WTC11 (cell line): ENCODE data around the gene RRP1B. TPM values are rescaled to one million over a fixed set of nuclear protein-coding genes. Genes with fewer than 3 reads are reported as not detected.
A peak's percentile ranks its signal among the peaks of the same experiment; 100 is the strongest.

Source experiments
- ATAC-seq: fragments of 200-7000 bp; cut with Tn5 transposase; 2 replicates; pipeline ENCODE4 v1.10.0; 2021; ENCODE audit warnings: mild to moderate bottlenecking, moderate library complexity
- CTCF ChIA-PET: fragments of 300-600 bp; sonication (Branson Sonifier 250); formaldehyde crosslinking; loops from one replicate; lab custom pipeline; 2021; ENCODE audit warnings: antibody characterized with exemption; lab: Charles Lee
- POLR2A ChIA-PET: fragments of 350-600 bp; sonication (Branson Sonifier 250); formaldehyde crosslinking; loops from one replicate; lab custom pipeline; 2021; ENCODE audit warnings: antibody characterized with exemption; lab: Charles Lee
- DNase-seq: peaks from one replicate; pipeline ENCODE4 v3.0.0; 2021; ENCODE audit warnings: low spot score
- H3K27ac Mint-ChIP-seq: 2 replicates; pipeline ENCODE4 v1.8.0; 2021; ENCODE audit warnings: mixed read lengths
- H3K27me3 Mint-ChIP-seq: 2 replicates; pipeline ENCODE4 v1.8.0; 2021; ENCODE audit warnings: low read depth, mild to moderate bottlenecking, moderate library complexity, mixed read lengths
- H3K36me3 Mint-ChIP-seq: 2 replicates; pipeline ENCODE4 v1.8.0; 2021; ENCODE audit warnings: mixed read lengths
- H3K4me1 Mint-ChIP-seq: 2 replicates; pipeline ENCODE4 v1.8.0; 2022; ENCODE audit warnings: mixed read lengths
- H3K4me3 Mint-ChIP-seq: 2 replicates; pipeline ENCODE4 v1.8.0; 2021; ENCODE audit warnings: mild to moderate bottlenecking, moderate library complexity, mixed read lengths
- H3K9me3 Mint-ChIP-seq: 2 replicates; pipeline ENCODE4 v1.8.0; 2021; ENCODE audit warnings: mixed read lengths
- ARID4B ChIP-seq: sonication (generic); formaldehyde crosslinking; IDR thresholded peaks from 2 replicates; pipeline ENCODE4 v1.8.0; 2023; ENCODE audit warnings: missing genetic modification reagents, mild to moderate bottlenecking, borderline replicate concordance
- ESRRA ChIP-seq: sonication (generic); formaldehyde crosslinking; IDR thresholded peaks from 2 replicates; pipeline ENCODE4 v1.8.1; 2022; ENCODE audit warnings: mild to moderate bottlenecking, missing genetic modification reagents, borderline replicate concordance
- HMGXB4 ChIP-seq: sonication (generic); formaldehyde crosslinking; IDR thresholded peaks from 2 replicates; pipeline ENCODE4 v1.8.1; 2023; ENCODE audit warnings: mild to moderate bottlenecking, moderate library complexity, missing genetic modification reagents
- IRF1 ChIP-seq: sonication (generic); formaldehyde crosslinking; IDR thresholded peaks from 2 replicates; pipeline ENCODE4 v1.8.0; 2023; ENCODE audit warnings: missing genetic modification reagents
- JAZF1 ChIP-seq: fragments of 250-450 bp; sonication (Bioruptor Pico); IDR thresholded peaks from 2 replicates; pipeline ENCODE4 v1.9.0; 2021; ENCODE audit warnings: moderate library complexity, mild to moderate bottlenecking, inconsistent platforms
- MAX ChIP-seq: sonication (generic); formaldehyde crosslinking; IDR thresholded peaks from 2 replicates; pipeline ENCODE4 v1.8.0; 2022; ENCODE audit warnings: mild to moderate bottlenecking, missing genetic modification reagents
- NFATC4 ChIP-seq: fragments of 250-450 bp; sonication (Bioruptor Pico); IDR thresholded peaks from 2 replicates; pipeline ENCODE4 v1.9.0; 2021; ENCODE audit warnings: mild to moderate bottlenecking
- NFE2L1 ChIP-seq: sonication (generic); formaldehyde crosslinking; IDR thresholded peaks from 2 replicates; pipeline ENCODE4 v1.8.1; 2023; ENCODE audit warnings: missing genetic modification reagents
- NFYB ChIP-seq: sonication (generic); formaldehyde crosslinking; conservative IDR thresholded peaks from 2 replicates; pipeline ENCODE4 v1.8.0; 2022; ENCODE audit warnings: low read depth, missing genetic modification reagents
- NR1H2 ChIP-seq: sonication (generic); formaldehyde crosslinking; IDR thresholded peaks from 2 replicates; pipeline ENCODE4 v1.9.0; 2021; ENCODE audit warnings: mild to moderate bottlenecking, moderate library complexity, missing genetic modification reagents
- SMAD3 ChIP-seq: sonication (generic); formaldehyde crosslinking; IDR thresholded peaks from 2 replicates; pipeline ENCODE4 v1.8.0; 2022; ENCODE audit warnings: missing genetic modification reagents, mild to moderate bottlenecking, borderline replicate concordance
- SMAD4 ChIP-seq: sonication (generic); formaldehyde crosslinking; IDR thresholded peaks from 2 replicates; pipeline ENCODE4 v1.8.0; 2022; ENCODE audit warnings: mild to moderate bottlenecking, missing genetic modification reagents
- SOX15 ChIP-seq: fragments of 250-450 bp; sonication (Bioruptor Pico); IDR thresholded peaks from 2 replicates; pipeline ENCODE4 v1.9.0; 2021; ENCODE audit warnings: mild to moderate bottlenecking
- SP1 ChIP-seq: sonication (generic); formaldehyde crosslinking; conservative IDR thresholded peaks from 2 replicates; pipeline ENCODE4 v1.8.1; 2022; ENCODE audit warnings: missing genetic modification reagents
- TP53 ChIP-seq: sonication (generic); formaldehyde crosslinking; IDR thresholded peaks from 2 replicates; pipeline ENCODE4 v1.8.1; 2023; ENCODE audit warnings: mild to moderate bottlenecking, missing genetic modification reagents
- ZNF532 ChIP-seq: fragments of 250-450 bp; sonication (Bioruptor Pico); IDR thresholded peaks from 2 replicates; pipeline ENCODE4 v1.9.0; 2021; ENCODE audit warnings: mild to moderate bottlenecking, borderline replicate concordance
- ZNF671 ChIP-seq: fragments of 250-450 bp; sonication (Bioruptor Pico); IDR thresholded peaks from 2 replicates; pipeline ENCODE4 v1.8.0; 2021; ENCODE audit warnings: mild to moderate bottlenecking
- total RNA-seq: library from RNA; stranded (reverse); gene quantifications from 3 replicates; pipeline ENCODE4 v1.2.3, GENCODE V29; 2021

Gene RRP1B
- total RNA-seq, 1 experiment from 2014 or later = 74.9 TPM

- TF ChIP-seq HMGXB4 (CRISPR knock-in tag) = peak; percentile 69; the same call in 1 of the 2 replicates
- TF ChIP-seq NR1H2 (CRISPR knock-in tag) = 0 out of 2 replicates have a peak, but pooled peaks have one; percentile 39
- peak; percentile 57; the same call in 1 of the 2 replicates for TF ChIP-seq SP1 (CRISPR knock-in tag)
- 0 out of 2 replicates have a peak, but pooled peaks have one; percentile 39 for TF ChIP-seq ARID4B
- no peak; the same call in 1 of the 2 replicates for TF ChIP-seq SMAD3 (CRISPR knock-in tag)
- TF ChIP-seq, all 79 proteins: peak for 13
These were observed 59.8 kb downstream of the RRP1B start, which contains the start of gene PDXK (continued) for GRCh38 chr21:43718872-43719747.

- peaks cover 5% of the 10 kb centered on the region for H3K36me3 Mint-ChIP-seq
- CTCF ChIA-PET = interaction anchor here (3.6 kb wide), 1 partner anchor 8 kb away, joined by 45 read pairs; no protein-coding TSS in a partner anchor
- no peak overlapping the region for H3K27ac Mint-ChIP-seq
- peaks cover 9% of the 10 kb centered on the region for H3K27me3 Mint-ChIP-seq
- POLR2A ChIA-PET = interaction anchor here (1.1 to 2.1 kb wide), 2 partner anchors 9 to 61 kb away, joined by 3 to 9 read pairs; no protein-coding TSS in a partner anchor
- H3K4me1 Mint-ChIP-seq = peaks cover 14% of the 10 kb centered on the region
- peak overlapping the region; percentile 69 for H3K4me3 Mint-ChIP-seq
- no peaks in the 10 kb centered on the region for H3K9me3 Mint-ChIP-seq
- DNase-seq (no peak), ATAC-seq (no peak)
- no peak for TF ChIP-seq JAZF1
- peak; percentile 45; the same call in 1 of the 2 replicates for TF ChIP-seq ESRRA
- no peak for TF ChIP-seq SMAD4 (CRISPR knock-in tag)
- TF ChIP-seq NFATC4 = no peak
These were observed 60.6 kb downstream of the RRP1B start for GRCh38 chr21:43719748-43720538.

GRCh38 chr21:43720539-43721166, 61.3 kb downstream of the RRP1B start:
- ATAC-seq = no peak
- peaks cover 5% of the 10 kb centered on the region for H3K36me3 Mint-ChIP-seq
- H3K27ac Mint-ChIP-seq = peak overlapping the region; percentile 41; the same call in 1 of the 2 replicates
- CTCF ChIA-PET = interaction anchor here (3.6 kb wide), 1 partner anchor 8 kb away, joined by 45 read pairs; no protein-coding TSS in a partner anchor
- POLR2A ChIA-PET = interaction anchor here (1.1 to 2.1 kb wide), 2 partner anchors 8 to 60 kb away, joined by 3 to 9 read pairs; no protein-coding TSS in a partner anchor
- no peaks in the 10 kb centered on the region for H3K9me3 Mint-ChIP-seq
- peaks cover 14% of the 10 kb centered on the region for H3K4me1 Mint-ChIP-seq
- no peak for TF ChIP-seq ZNF532 (CRISPR knock-in tag)
- TF ChIP-seq MAX (CRISPR knock-in tag) = peak; percentile 30; the same call in 1 of the 2 replicates
- TF ChIP-seq ZNF671 (CRISPR knock-in tag) = no peak
- no peak for TF ChIP-seq SMAD4 (CRISPR knock-in tag)
- TF ChIP-seq NFYB = no peak
- TF ChIP-seq NFE2L1 (CRISPR knock-in tag) = no peak
- TF ChIP-seq IRF1 (CRISPR knock-in tag) = no peak
- no peak for TF ChIP-seq TP53 (CRISPR knock-in tag)
- TF ChIP-seq SOX15 (CRISPR knock-in tag) = no peak
- peaks cover 9% of the 10 kb centered on the region for H3K27me3 Mint-ChIP-seq
- DNase-seq = no peak
- peak overlapping the region; percentile 69 for H3K4me3 Mint-ChIP-seq
